K562 (cell line): ENCODE data around the gene MFSD8. TPM values are rescaled to one million over a fixed set of nuclear protein-coding genes. Genes with fewer than 3 reads are reported as not detected.

ENCODE experiments used
- ATAC-seq: fragments of 200-7000 bp; cut with Tn5 transposase; 3 replicates; pipeline ENCODE4 v1.9.1; 2020; ENCODE audit warnings: moderate library complexity
- BruUV-seq: library from RNA; stranded (reverse); fragments of 400-500 nt; replicated peaks from 2 replicates; lab custom pipeline; 2021; lab: Mats Ljungman, UMichigan
- CTCF ChIA-PET: fragments of 300-600 bp; formaldehyde crosslinking; extraction: SDS; loops from one replicate; lab custom pipeline; 2021; ENCODE audit warnings: low intra/inter-chr PET ratio; lab: Yijun Ruan, JAX
- POLR2A ChIA-PET: fragments of 300-600, 350-650 bp; sonication (Branson Sonifier 250); formaldehyde crosslinking; extraction: SDS; loops from one replicate; lab custom pipeline; 2021; ENCODE audit warnings: antibody characterized with exemption, inconsistent platforms; lab: Yijun Ruan, JAX
- DNase-seq, 4 experiments: peaks; one replicate each; pipeline versions ENCODE4 v3.0.0 to v3.0.0-alpha.2; 2011 to 2018; ENCODE audit warnings: low spot score in 3 of 4, mixed read lengths in 3 of 4; ENCODE audit errors: extremely low read depth in 1 of 4
- FAIRE-seq: peaks from 2 replicates; lab custom pipeline; 2011; peaks lifted over from hg19 to GRCh38; lab: Jason Lieb, UNC
- H2AFZ ChIP-seq: 2 replicates; pipeline ENCODE4 v1.6.0; 2011; ENCODE audit warnings: low read depth, low read length, control low read depth, inconsistent platforms
- H3K27ac ChIP-seq: fragments of 200-600 bp; 3 replicates; pipeline ENCODE4 v1.8.0; 2011; ENCODE audit warnings: low read depth, mild to moderate bottlenecking, control low read depth, inconsistent platforms, low read length, moderate library complexity, mixed read lengths; ENCODE audit errors: extremely low read depth
- H3K27me3 ChIP-seq, 2 experiments: fragments of 300-600 bp in 1 of 2; 2 replicates in 1 of 2; 3 replicates in 1 of 2; pipeline versions ENCODE4 v1.6.0 to v1.8.0; 2011; ENCODE audit warnings: inconsistent platforms in 2 of 2, low read length in 2 of 2, mild to moderate bottlenecking in 1 of 2, mixed read lengths in 1 of 2, moderate library complexity in 1 of 2; ENCODE audit not compliant: control insufficient read depth in 2 of 2, insufficient read depth in 2 of 2
- H3K36me3 ChIP-seq: fragments of 300-600 bp; 3 replicates; pipeline ENCODE4 v1.8.0; 2011; ENCODE audit warnings: mild to moderate bottlenecking, low read length, inconsistent platforms; ENCODE audit not compliant: control insufficient read depth, insufficient read depth
- H3K4me1 ChIP-seq, 2 experiments: fragments of 200-600 bp in 1 of 2; replicated peaks in 1 of 2; 2 replicates in 1 of 2; 3 replicates in 1 of 2; pipeline versions ENCODE4 v1.5.1 to v1.8.0; 2011; ENCODE audit warnings: inconsistent platforms in 2 of 2, low read length in 2 of 2, mild to moderate bottlenecking in 1 of 2, mixed read lengths in 1 of 2, moderate library complexity in 1 of 2; ENCODE audit not compliant: control insufficient read depth in 2 of 2, insufficient read depth in 2 of 2
- H3K4me2 ChIP-seq: 2 replicates; pipeline ENCODE4 v1.6.1; 2011; ENCODE audit warnings: low read length, control low read depth, inconsistent platforms, mixed read lengths; ENCODE audit not compliant: insufficient read depth
- H3K4me3 ChIP-seq: fragments of 200-600 bp; sonication (generic), shearing (Covaris generic); 2 replicates; pipeline ENCODE4 v1.5.1; 2016; ENCODE audit warnings: control low read depth, inconsistent platforms
- H3K79me2 ChIP-seq: fragments of 200-600 bp; 3 replicates; pipeline ENCODE4 v1.8.0; 2011; ENCODE audit warnings: low read length, inconsistent platforms; ENCODE audit not compliant: control insufficient read depth, insufficient read depth
- H3K9ac ChIP-seq, 2 experiments: 2 replicates each; pipeline versions ENCODE4 v1.6.0 to v1.6.1; 2011; ENCODE audit warnings: low read depth in 2 of 2, low read length in 2 of 2, control low read depth in 1 of 2, inconsistent platforms in 1 of 2, mild to moderate bottlenecking in 1 of 2, mixed read lengths in 1 of 2; ENCODE audit not compliant: insufficient read depth in 1 of 2
- H3K9me1 ChIP-seq: one replicate; pipeline ENCODE4 v1.6.0; 2011; ENCODE audit warnings: inconsistent platforms, mild to moderate bottlenecking, low read length, moderate library complexity; ENCODE audit not compliant: control insufficient read depth, insufficient read depth
- H3K9me3 ChIP-seq: replicated peaks from 2 replicates; pipeline ENCODE4 v1.5.1; 2011; ENCODE audit warnings: low read depth, low read length, inconsistent platforms; ENCODE audit not compliant: control insufficient read depth, insufficient read depth
- H4K20me1 ChIP-seq: replicated peaks from 2 replicates; pipeline ENCODE4 v1.6.1; 2011; ENCODE audit warnings: low read length, inconsistent platforms, mixed read lengths; ENCODE audit not compliant: control insufficient read depth, insufficient read depth
- BDP1 ChIP-seq: IDR thresholded peaks from 3 replicates; pipeline ENCODE4 v1.6.1; 2011; ENCODE audit not compliant: insufficient read length, insufficient read depth
- KDM5B ChIP-seq: fragments of 200-600 bp; sonication (generic); IDR thresholded peaks from 2 replicates; pipeline ENCODE4 v1.6.1; 2012; ENCODE audit warnings: low read depth, mild to moderate bottlenecking, moderate library complexity, low read length, control low read depth, inconsistent platforms; ENCODE audit not compliant: insufficient replicate concordance
- LEF1 ChIP-seq: fragments of 450-650 bp; IDR thresholded peaks from 2 replicates; pipeline ENCODE4 v1.6.1; 2016; ENCODE audit warnings: mild to moderate bottlenecking
- ZNF696 ChIP-seq: fragments of 250-450 bp; sonication (Bioruptor Pico); conservative IDR thresholded peaks from 2 replicates; pipeline ENCODE4 v1.4.0; 2020; ENCODE audit warnings: mild to moderate bottlenecking, moderate library complexity
- in situ Hi-C: fragments of 300-500 bp; cut with MboI; formaldehyde crosslinking; loops from 4 replicates; pipeline ENCODE4 v1.15.0; 2018; ENCODE audit warnings: inconsistent platforms, mixed read lengths
- intact Hi-C: fragments of 100-400 bp; cut with micrococcal nuclease; formaldehyde crosslinking; loops from 2 replicates; pipeline ENCODE4 v1.14.2; 2022
- polyA plus RNA-seq, 8 experiments: library from polyadenylated mRNA; depleted of rRNA in 4 of 8; stranded (reverse) in 5 of 8; unstranded in 3 of 8; fragments of >200 nt; fragmentation: Nextera tagmentation in 2 of 8; fragmentation: Illumina TruSeq in 1 of 8; extraction: Ambion mirVana in 2 of 8; extraction: Trizol in 1 of 8; gene quantifications; 2 replicates each; pipeline versions ENCODE4 v1.2.1 to v1.2.3, GENCODE V29; 2011 to 2014; ENCODE audit warnings: inconsistent platforms in 1 of 8, missing spikeins in 1 of 8
- total RNA-seq, 7 experiments: library from RNA; depleted of rRNA in 6 of 7; stranded (reverse); fragments of >200 nt in 6 of 7; fragmentation: Illumina TruSeq in 2 of 7; extraction: Trizol in 2 of 7; gene quantifications; 2 replicates each; pipeline versions ENCODE4 v1.2.1 to v1.2.3, GENCODE V29; 2011 to 2021; ENCODE audit warnings: low replicate concordance in 1 of 7
- TF ChIP-seq, protein P1 (sequence below): fragments of 150-350 bp; IDR thresholded peaks from 2 replicates; pipeline ENCODE4 v1.6.1; 2014; ENCODE audit warnings: low read depth, mild to moderate bottlenecking, low read length, borderline replicate concordance
- TF ChIP-seq, protein P2 (sequence below): fragments of 250-450 bp; sonication (Bioruptor Pico); IDR thresholded peaks from 2 replicates; pipeline ENCODE4 v1.5.0; 2021; ENCODE audit warnings: mild to moderate bottlenecking, borderline replicate concordance

The MFSD8 gene
- total and polyA plus RNA-seq, 9 of the 15 experiments (the other 6 are each of a cell fraction or from before 2014, with no cell fraction given), result 7.0 to 27.2 (median 18.7) TPM

DNA sequence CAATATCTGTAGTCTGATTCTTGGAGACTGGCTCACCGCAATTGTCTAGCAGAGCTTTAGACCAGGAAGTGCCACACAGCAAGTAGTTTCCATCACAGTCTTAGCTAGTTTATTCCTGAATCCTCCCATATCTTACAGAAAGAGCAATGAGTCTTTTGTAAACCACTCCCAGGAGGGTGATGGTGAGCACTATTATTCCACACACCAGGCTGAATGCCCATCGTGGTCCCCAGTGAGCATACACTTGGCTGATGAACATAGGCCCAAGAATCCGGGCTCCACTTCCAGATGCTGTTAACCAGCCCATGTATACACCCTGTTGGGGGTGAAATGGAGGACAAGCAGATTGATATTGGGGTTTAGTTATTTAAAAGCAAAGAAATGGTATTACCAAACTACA, 44.5 kb downstream of the MFSD8 start (continued):
- TF ChIP-seq, protein P1, sequence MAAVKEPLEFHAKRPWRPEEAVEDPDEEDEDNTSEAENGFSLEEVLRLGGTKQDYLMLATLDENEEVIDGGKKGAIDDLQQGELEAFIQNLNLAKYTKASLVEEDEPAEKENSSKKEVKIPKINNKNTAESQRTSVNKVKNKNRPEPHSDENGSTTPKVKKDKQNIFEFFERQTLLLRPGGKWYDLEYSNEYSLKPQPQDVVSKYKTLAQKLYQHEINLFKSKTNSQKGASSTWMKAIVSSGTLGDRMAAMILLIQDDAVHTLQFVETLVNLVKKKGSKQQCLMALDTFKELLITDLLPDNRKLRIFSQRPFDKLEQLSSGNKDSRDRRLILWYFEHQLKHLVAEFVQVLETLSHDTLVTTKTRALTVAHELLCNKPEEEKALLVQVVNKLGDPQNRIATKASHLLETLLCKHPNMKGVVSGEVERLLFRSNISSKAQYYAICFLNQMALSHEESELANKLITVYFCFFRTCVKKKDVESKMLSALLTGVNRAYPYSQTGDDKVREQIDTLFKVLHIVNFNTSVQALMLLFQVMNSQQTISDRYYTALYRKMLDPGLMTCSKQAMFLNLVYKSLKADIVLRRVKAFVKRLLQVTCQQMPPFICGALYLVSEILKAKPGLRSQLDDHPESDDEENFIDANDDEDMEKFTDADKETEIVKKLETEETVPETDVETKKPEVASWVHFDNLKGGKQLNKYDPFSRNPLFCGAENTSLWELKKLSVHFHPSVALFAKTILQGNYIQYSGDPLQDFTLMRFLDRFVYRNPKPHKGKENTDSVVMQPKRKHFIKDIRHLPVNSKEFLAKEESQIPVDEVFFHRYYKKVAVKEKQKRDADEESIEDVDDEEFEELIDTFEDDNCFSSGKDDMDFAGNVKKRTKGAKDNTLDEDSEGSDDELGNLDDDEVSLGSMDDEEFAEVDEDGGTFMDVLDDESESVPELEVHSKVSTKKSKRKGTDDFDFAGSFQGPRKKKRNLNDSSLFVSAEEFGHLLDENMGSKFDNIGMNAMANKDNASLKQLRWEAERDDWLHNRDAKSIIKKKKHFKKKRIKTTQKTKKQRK, result no peak
- TF ChIP-seq BDP1, result no peak
- TF ChIP-seq, protein P2, sequence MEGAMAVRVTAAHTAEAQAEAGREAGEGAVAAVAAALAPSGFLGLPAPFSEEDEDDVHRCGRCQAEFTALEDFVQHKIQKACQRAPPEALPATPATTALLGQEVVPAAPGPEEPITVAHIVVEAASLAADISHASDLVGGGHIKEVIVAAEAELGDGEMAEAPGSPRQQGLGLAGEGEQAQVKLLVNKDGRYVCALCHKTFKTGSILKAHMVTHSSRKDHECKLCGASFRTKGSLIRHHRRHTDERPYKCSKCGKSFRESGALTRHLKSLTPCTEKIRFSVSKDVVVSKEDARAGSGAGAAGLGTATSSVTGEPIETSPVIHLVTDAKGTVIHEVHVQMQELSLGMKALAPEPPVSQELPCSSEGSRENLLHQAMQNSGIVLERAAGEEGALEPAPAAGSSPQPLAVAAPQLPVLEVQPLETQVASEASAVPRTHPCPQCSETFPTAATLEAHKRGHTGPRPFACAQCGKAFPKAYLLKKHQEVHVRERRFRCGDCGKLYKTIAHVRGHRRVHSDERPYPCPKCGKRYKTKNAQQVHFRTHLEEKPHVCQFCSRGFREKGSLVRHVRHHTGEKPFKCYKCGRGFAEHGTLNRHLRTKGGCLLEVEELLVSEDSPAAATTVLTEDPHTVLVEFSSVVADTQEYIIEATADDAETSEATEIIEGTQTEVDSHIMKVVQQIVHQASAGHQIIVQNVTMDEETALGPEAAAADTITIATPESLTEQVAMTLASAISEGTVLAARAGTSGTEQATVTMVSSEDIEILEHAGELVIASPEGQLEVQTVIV (CRISPR knock-in tag), result no peak
- TF ChIP-seq, all 486 proteins: peak for 0

DNA sequence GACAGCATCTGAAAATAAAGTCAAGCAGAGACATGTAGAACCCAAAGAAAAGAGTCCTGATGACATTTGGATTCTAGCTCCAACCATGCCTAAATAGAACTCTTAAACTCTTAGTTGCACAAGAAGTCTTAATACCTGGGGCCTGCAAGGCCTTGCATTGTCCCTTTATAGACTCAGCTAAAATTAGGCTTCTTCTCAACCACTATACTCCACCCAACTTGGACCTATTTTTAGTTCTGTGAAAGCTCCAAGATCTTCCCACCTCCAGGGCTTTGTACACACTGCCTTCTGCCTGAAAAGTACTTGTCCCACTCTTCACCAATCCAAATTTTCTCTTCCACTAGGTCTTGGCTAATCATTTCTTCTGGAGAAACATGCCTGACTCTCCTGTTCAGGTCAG, 47.8 kb downstream of the MFSD8 start:
- POLR2A ChIA-PET, result interaction anchor here (0.7 to 1.5 kb wide), 4 partner anchors 10 to 36 kb away, joined by 3 to 4 read pairs (median 3); partner anchors contain the start of gene PLK4

More for the DNA sequence above, 47.8 kb downstream of the MFSD8 start:
- Histone ChIP-seq H2AFZ (no peak overlapping the region), H3K4me2 (no peak overlapping the region), H4K20me1 (no peaks in the 10 kb centered on the region), H3K27ac (no peak overlapping the region), H3K79me2 (no peaks in the 10 kb centered on the region), H3K36me3 (peaks cover 30% of the 10 kb centered on the region; the same call in 2 of the 3 replicates), H3K4me1 (no peaks in the 10 kb centered on the region; a peak in 1 of 5 replicates), H3K9me1 (no peaks in the 10 kb centered on the region), H3K27me3 (no peaks in the 10 kb centered on the region), H3K9me3 (no peaks in the 10 kb centered on the region), H3K9ac (no peak overlapping the region), H3K4me3 (no peak overlapping the region)
- intact Hi-C loops, result no loop called here
- CTCF ChIA-PET, result no interaction called here
- FAIRE-seq (no peak), ATAC-seq (peak; percentile 26; the same call in 2 of the 3 replicates), DNase-seq (no peak)
- TF ChIP-seq KDM5B, result no peak
- TF ChIP-seq LEF1, result no peak
- TF ChIP-seq ZNF696 (CRISPR knock-in tag), result no peak
- no TSS peak for BruUV-seq
- in situ Hi-C loops, result loop anchor here (10.0 kb wide), 1 partner anchor 678 kb away; no protein-coding TSS in a partner anchor
